Measurements from ENCODE around the gene RRH.
"Not testable (repeated sequence)": the region's sequence is repeated elsewhere in the genome, so short reads cannot be mapped to it uniquely, and the experiment has no call there.

RRH gene

DNA sequence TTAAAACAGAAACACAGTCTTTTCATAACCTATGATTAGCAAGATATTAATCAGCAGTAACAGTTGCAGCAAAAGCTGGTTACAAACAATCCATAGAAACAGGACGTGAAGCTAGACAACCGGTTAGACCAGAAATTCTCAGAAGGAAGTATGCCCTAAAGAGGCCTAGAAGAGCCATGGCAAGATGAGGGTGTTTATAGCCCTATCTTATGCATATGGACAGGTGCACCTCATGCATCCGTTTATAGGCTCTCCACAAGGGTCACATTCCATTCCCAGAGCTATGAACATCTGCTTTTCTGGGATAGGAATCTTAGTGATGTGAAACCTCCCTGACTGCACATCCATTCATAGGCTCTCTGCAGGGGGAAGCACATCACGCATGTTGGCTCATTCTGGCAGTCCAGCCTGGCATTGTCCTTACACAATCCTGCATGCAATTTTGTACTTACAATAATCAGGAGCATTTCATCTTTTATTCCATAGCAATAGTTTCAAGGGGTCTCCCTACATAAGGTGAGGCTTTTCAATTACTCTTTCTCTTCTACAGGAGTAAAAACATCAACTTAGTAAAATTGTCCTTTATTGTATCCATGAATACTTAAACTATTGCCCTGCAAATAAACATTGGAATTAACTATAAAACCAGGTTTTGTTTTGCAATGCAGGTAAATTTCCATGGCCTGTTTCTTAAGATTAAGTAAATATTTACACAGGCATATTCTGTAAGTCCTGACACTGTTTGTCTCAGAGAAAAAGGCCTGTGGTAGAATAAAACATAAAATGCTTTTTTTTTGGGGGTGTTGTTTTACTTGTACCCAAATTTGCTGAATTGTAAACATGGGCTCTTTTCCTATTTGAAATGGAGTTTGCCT, 31.9 kb downstream of the RRH start:
- H3K9me3 Mint-ChIP-seq: peaks cover 17% of the 10 kb centered on the region
- H3K27me3 Mint-ChIP-seq, H3K36me3 Mint-ChIP-seq, H3K4me3 Mint-ChIP-seq, H3K27ac Mint-ChIP-seq, H3K4me1 Mint-ChIP-seq, CTCF ChIA-PET, DNase-seq: not testable (repeated sequence)

- Mint-ChIP-seq H3K27me3 (no peaks in the 10 kb centered on the region), H3K4me1 (no peaks in the 10 kb centered on the region), H3K36me3 (no peaks in the 10 kb centered on the region), H3K4me3 (no peak overlapping the region), H3K27ac (no peak overlapping the region), H3K9me3 (peaks cover 17% of the 10 kb centered on the region)
- CTCF ChIA-PET: no interaction called here
- no peak for DNase-seq
Observed at GRCh38 chr4:109861271-109861670, 33.5 kb downstream of the RRH start.

DNA sequence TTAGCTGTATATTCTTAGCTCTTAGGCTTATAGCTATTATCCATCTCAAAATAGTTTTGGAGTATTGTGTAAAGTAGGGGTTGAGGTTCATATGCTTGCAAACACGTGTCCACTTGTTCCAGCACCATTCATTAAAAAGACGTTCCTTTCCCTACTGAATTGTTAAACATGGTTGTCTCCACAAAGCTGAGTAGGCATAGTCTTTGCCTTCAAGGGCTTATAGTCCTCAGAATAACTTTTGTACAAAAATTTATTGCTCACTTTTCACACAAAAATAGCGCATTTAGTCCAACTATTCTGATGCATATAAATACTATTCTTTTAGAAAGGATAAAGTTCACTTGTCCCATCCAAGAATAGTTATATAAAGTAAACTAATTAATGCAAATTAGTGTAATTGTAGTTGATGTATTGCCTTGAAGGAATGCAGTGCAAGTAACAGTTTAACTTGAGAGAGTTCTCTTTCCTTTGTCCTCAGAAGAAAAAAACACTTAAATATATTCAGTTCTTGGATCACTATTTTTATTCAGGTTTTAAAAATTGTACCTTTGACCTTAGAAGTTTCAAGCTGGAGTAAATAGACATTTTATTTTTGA, 34.2 kb downstream of the RRH start:
- Mint-ChIP-seq H3K9me3 (peaks cover 17% of the 10 kb centered on the region), H3K4me1 (no peaks in the 10 kb centered on the region), H3K27me3 (no peaks in the 10 kb centered on the region), H3K36me3 (no peaks in the 10 kb centered on the region), H3K4me3 (no peak overlapping the region), H3K27ac (no peak overlapping the region)
- CTCF ChIA-PET: no interaction called here
- no peak for DNase-seq

GRCh38 chr4:109864134-109864533, 36.4 kb downstream of the RRH start:
- Mint-ChIP-seq H3K4me3 (no peak overlapping the region), H3K4me1 (no peaks in the 10 kb centered on the region), H3K9me3 (peaks cover 10% of the 10 kb centered on the region), H3K27me3 (no peaks in the 10 kb centered on the region), H3K36me3 (no peaks in the 10 kb centered on the region), H3K27ac (no peak overlapping the region)
- DNase-seq: no peak
- CTCF ChIA-PET: no interaction called here

DNA sequence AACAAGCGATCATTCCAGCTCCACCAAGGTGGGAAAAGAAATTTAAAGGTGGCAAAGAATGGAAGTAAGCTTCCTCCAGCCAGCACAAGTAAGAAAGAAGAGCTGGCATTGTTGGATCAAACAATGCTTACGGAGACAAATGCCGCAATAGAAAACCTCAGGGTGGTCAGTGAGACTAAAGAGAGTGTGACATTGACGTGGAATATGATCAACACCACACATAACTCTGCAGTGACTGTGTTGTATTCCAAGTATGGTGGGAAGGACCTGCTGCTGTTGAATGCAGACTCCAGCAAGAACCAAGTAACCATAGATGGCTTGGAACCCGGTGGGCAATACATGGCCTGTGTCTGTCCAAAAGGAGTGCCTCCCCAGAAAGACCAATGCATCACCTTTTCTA, 42.3 kb downstream of the RRH start:
- CTCF ChIA-PET: no interaction called here

DNA sequence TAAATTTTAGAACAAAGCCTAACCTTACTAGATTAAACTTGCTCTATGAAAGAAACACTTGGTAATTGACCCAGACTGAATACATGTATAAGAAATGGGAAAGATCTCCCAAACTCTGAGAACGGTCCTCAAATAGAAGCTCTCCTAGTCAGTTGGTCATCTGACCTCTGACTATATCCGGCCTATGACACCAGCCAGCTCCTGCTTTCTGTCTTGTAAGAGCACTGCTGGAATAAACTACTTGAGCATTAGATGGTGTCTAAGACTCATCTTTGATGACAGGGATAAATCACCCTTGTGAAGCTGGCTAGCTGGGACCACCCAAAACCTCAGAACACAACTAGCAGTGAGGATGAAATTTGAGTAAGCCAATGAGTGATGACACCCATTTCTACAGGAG, 44.3 kb downstream of the RRH start:
- H3K27ac Mint-ChIP-seq: no peak overlapping the region
- CTCF ChIA-PET: no interaction called here
- H3K9me3 Mint-ChIP-seq: no peaks in the 10 kb centered on the region
- H3K36me3 Mint-ChIP-seq: no peaks in the 10 kb centered on the region
- no peak for DNase-seq
- H3K27me3 Mint-ChIP-seq: no peaks in the 10 kb centered on the region
- H3K4me1 Mint-ChIP-seq: no peaks in the 10 kb centered on the region
- no peak overlapping the region for H3K4me3 Mint-ChIP-seq

More for the DNA sequence above, 42.3 kb downstream of the RRH start:
- H3K36me3 Mint-ChIP-seq: no peaks in the 10 kb centered on the region
- no peaks in the 10 kb centered on the region for H3K9me3 Mint-ChIP-seq
- H3K4me1 Mint-ChIP-seq: no peaks in the 10 kb centered on the region
- H3K4me3 Mint-ChIP-seq: no peak overlapping the region
- no peak overlapping the region for H3K27ac Mint-ChIP-seq
- DNase-seq: no peak
- H3K27me3 Mint-ChIP-seq: no peaks in the 10 kb centered on the region

GRCh38 chr4:109872950-109873656, 45.3 kb downstream of the RRH start:
- no peak overlapping the region for H3K27ac Mint-ChIP-seq

GRCh38 chr4:109873791-109874514, 46.2 kb downstream of the RRH start:
- Mint-ChIP-seq H3K4me3 (no peak overlapping the region), H3K4me1 (no peaks in the 10 kb centered on the region), H3K27ac (no peak overlapping the region), H3K9me3 (no peaks in the 10 kb centered on the region), H3K36me3 (no peaks in the 10 kb centered on the region), H3K27me3 (peaks cover 3% of the 10 kb centered on the region)
- no peak for DNase-seq
- CTCF ChIA-PET: no interaction called here

More at GRCh38 chr4:109872950-109873656, 45.3 kb downstream of the RRH start:
- H3K36me3 Mint-ChIP-seq: no peaks in the 10 kb centered on the region
- H3K4me1 Mint-ChIP-seq: no peaks in the 10 kb centered on the region
- CTCF ChIA-PET: interaction anchor here (0.6 kb wide), 2 partner anchors 9 to 108 kb away, joined by 3 to 4 read pairs; no protein-coding TSS in a partner anchor
- H3K4me3 Mint-ChIP-seq: no peak overlapping the region
- no peaks in the 10 kb centered on the region for H3K27me3 Mint-ChIP-seq
- no peaks in the 10 kb centered on the region for H3K9me3 Mint-ChIP-seq
- DNase-seq: no peak

DNA sequence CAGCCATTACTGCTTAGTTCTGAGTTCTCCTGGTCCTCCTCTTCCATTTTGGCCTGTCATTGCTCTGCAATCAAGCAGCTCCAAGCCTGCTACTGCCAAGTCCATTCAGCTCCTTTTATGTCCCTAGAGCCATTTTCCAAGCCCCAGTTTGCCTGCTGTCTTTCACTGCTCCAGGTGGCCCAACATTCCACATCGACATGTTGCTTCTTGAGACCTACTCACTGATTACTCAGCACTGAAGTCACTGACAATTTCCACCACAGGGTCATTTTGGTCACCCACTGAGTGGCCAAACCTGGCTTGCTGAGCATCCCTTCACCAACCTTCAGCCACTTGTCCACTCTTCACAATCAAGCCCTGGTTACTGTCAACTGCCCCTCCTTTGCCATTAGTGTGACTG, 47.3 kb downstream of the RRH start:
- H3K9me3 Mint-ChIP-seq: no peaks in the 10 kb centered on the region
- H3K4me1 Mint-ChIP-seq: no peaks in the 10 kb centered on the region
- no peak overlapping the region for H3K27ac Mint-ChIP-seq
- no peaks in the 10 kb centered on the region for H3K36me3 Mint-ChIP-seq
- no peak overlapping the region for H3K4me3 Mint-ChIP-seq
- DNase-seq: no peak
- CTCF ChIA-PET: no interaction called here
- peaks cover 14% of the 10 kb centered on the region for H3K27me3 Mint-ChIP-seq

DNA sequence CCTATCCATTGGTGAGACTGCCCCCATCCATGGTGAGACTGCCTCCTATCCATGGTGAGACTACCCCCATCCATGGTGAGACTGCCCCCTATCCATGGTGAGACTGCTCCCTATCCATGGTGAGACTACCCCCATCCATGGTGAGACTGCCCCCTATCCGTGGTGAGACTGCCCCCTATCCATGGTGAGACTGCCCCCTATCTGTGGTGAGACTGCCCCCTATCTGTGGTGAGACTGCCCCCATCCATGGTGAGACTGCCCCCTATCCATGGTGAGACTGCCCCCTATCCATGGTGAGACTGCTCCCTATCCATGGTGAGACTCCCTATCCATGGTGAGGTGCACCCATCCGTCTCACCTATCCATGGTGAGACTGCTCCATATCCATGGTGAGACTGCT, 47.8 kb downstream of the RRH start:
- CTCF ChIA-PET, DNase-seq, H3K9me3 Mint-ChIP-seq, H3K27ac Mint-ChIP-seq, H3K36me3 Mint-ChIP-seq, H3K4me3 Mint-ChIP-seq, H3K4me1 Mint-ChIP-seq: not testable (repeated sequence)
- H3K27me3 Mint-ChIP-seq: peaks cover 19% of the 10 kb centered on the region

GRCh38 chr4:109876634-109877265, 49.0 kb downstream of the RRH start:
- peaks cover 20% of the 10 kb centered on the region for H3K27me3 Mint-ChIP-seq
- CTCF ChIA-PET: no interaction called here
- no peak for DNase-seq

DNA sequence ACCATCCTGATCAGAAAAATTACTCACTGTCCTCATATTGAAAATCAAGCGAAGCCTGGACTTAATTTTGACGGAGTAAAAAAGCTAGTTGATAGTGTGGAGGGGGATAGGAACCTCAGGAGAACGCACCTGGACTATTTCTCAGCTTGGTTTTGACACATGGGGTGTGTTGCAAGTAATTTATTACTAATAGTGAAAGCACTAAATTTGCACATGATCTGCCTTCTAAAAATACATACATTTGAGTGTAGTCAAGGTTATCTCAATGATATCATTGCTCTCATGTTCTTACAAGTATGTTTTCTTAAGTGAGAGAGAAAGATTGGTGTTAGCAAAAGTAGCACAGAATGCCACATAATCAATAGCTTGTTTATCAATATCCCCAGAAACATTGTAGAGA, 49.6 kb downstream of the RRH start:
- Mint-ChIP-seq H3K4me3 (no peak overlapping the region), H3K27me3 (peaks cover 20% of the 10 kb centered on the region), H3K27ac (no peak overlapping the region), H3K4me1 (no peaks in the 10 kb centered on the region), H3K36me3 (no peaks in the 10 kb centered on the region), H3K9me3 (no peaks in the 10 kb centered on the region)
- DNase-seq: no peak
- CTCF ChIA-PET: no interaction called here

More at GRCh38 chr4:109876634-109877265, 49.0 kb downstream of the RRH start:
- Mint-ChIP-seq H3K4me1 (no peaks in the 10 kb centered on the region), H3K36me3 (no peaks in the 10 kb centered on the region), H3K9me3 (no peaks in the 10 kb centered on the region), H3K27ac (no peak overlapping the region), H3K4me3 (no peak overlapping the region)

- H3K27me3 Mint-ChIP-seq: peaks cover 20% of the 10 kb centered on the region
- no peak for DNase-seq
- no peaks in the 10 kb centered on the region for H3K36me3 Mint-ChIP-seq
- no peak overlapping the region for H3K27ac Mint-ChIP-seq
- CTCF ChIA-PET: no interaction called here
- H3K4me3 Mint-ChIP-seq: no peak overlapping the region
- H3K9me3 Mint-ChIP-seq: no peaks in the 10 kb centered on the region
- no peaks in the 10 kb centered on the region for H3K4me1 Mint-ChIP-seq
Observed at GRCh38 chr4:109878355-109878754, 50.6 kb downstream of the RRH start.

DNA sequence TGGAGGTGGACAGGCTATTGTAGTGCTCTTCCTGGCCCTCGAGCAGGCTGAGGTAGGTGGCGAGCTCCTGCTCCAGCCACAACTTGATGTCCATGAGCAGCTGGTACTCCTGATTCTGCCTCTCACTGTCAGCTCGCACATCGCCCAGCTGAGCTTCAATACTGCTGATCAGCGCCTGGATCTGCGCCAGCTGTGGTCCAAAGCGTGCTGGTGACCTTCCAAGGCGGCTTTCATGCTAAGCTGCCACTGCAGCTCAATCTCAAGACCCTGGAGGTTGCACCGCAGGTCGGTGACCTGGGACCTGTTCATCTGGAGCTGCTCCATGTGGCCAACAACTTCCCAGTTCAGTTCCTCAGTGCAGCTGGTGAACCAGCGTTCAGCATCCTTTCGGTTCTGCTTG, 51.3 kb downstream of the RRH start:
- H3K4me3 Mint-ChIP-seq: no peak overlapping the region
- H3K27ac Mint-ChIP-seq: no peak overlapping the region
- DNase-seq: no peak
- H3K36me3 Mint-ChIP-seq: no peaks in the 10 kb centered on the region
- H3K4me1 Mint-ChIP-seq: no peaks in the 10 kb centered on the region
- H3K27me3 Mint-ChIP-seq: peaks cover 20% of the 10 kb centered on the region
- CTCF ChIA-PET: no interaction called here
- no peaks in the 10 kb centered on the region for H3K9me3 Mint-ChIP-seq
